PFSK-1 (cell line): ENCODE measurements around the gene NUDT16.

Source experiments
- FOXP2 ChIP-seq: optimal IDR thresholded peaks from 2 replicates; pipeline ENCODE3; 2011; ENCODE audit warnings: borderline replicate concordance, control low read depth, inconsistent platforms; ENCODE audit not compliant: insufficient read depth; ENCODE audit errors: extremely low read length, extremely low read depth
- POLR2AphosphoS5 ChIP-seq: IDR thresholded peaks from 2 replicates; pipeline ENCODE4 v1.6.1; 2012; ENCODE audit warnings: low read depth, mild to moderate bottlenecking, control low read depth, low read length, moderate library complexity
- TAF1 ChIP-seq: IDR thresholded peaks from 2 replicates; pipeline ENCODE4 v1.6.1; 2012; ENCODE audit warnings: low read length, control low read depth, borderline replicate concordance; ENCODE audit not compliant: insufficient read depth

DNA sequence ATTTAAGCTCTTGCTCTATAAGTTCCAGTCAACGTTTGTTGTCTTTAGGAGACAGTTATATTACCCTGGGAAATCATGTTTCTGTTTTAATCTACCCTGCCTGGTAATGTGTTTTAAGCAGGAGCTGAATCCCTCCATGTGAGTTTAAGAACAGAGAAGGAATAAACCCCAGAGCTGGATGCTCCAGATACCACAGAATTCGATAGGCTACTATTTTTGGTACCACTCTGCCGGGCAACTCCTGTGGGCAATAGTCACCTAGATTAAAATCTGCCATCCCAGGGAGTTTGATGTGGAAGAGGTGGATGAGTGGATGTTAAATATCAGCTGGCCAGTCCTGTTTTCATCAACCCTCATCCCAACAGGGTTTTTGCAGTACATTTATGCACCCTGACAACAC, 20.4 kb downstream of the NUDT16 start:
- no peak for TF ChIP-seq POLR2AphosphoS5
- no peak for TF ChIP-seq FOXP2
- no peak for TF ChIP-seq TAF1
